GM21381 (cell line): ENCODE data around the gene TMEM205.
"Not testable (repeated sequence)": the region's sequence is repeated elsewhere in the genome, so short reads cannot be mapped to it uniquely, and the experiment has no call there.

Experiments used
- ATAC-seq: cut with Tn5 transposase; IDR thresholded peaks from one replicate; pipeline ENCODE4 v1.9.1; 2021; ENCODE audit warnings: mild to moderate bottlenecking, moderate library complexity; ENCODE audit not compliant: unreplicated experiment

The TMEM205 gene

DNA sequence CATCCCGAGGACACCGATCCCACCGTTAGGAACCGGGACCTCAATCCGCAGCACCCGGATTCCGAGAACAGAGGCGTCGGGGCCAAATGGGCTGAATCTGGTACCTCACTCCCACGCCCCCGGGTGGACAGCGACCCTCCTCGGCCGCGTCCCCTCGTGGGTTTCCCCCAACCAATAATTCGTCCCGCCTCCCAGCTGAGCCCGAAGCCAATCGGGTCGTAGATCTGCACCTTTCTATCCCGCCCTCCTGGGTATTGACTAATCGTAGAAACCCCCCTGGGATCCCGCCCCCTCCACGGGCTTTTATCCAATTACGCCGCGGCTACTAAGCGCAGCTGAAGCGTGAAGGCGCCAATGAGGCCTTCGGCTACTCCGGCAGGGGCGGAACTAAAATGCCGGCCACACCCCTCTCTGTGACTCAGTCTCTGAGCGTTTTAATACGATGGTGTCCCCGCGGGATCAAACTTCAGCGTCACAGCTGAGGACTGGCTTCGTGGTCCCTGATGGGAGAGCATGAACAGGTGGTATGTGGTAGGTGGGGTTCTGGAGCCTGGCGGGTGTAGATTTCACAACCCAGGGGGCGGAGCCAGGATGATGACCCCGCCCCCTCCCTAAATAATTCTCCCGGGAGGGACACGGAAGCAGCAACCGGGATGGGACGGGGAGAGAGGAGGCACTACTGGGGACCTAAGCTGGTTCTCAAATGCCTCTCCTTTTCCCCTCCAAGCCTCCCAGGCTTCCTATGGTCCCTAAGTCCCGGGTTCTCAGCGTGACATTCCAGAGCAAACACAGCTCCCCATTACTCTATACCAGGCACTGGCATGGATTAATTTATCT lies at the start of gene TMEM205, which contains the start of gene CCDC159:
Gene TMEM205, minus strand, starts transcription at position 165 of the 837 bp plus-strand sequence. CDS start 649 bp downstream, outside the sequence.
Gene CCDC159, plus strand, starts transcription at position 416 of the 837 bp plus-strand sequence. Its CDS starts 88 bp downstream, at position 504.
- ATAC-seq = peak; percentile 93

DNA sequence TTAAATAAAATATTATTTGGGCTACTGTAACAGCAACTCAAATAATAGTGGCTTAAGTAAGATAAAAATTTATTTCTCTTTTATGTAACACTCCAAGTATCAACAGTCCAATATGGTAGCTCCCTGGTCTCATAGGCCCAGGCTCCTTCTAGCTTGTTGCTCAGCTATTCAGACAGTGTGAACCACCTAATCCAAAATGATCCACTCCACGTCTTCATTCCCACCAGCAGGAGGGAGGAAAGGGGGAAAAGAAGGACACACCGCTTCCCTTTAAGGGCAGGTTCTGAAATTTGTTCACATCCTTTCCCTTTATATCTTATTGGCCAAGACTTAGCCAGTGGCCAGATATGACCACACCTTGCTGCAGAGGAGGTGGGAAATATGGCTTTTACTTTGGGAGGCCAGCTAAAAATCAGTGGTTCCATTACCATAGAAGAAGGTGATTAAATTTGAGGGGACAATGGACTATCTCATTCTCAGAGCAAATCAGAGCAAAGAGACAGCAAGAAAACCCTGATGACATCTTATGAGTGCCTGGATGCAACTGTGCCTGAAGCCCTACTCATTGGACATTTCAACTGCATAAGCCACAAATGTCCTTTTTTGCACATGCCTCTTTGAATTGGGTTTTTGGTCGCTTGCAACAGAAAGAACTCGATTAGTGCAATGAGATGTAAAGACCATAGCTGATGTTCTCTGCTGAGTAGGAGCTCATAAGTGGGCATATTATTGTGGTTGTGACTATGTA lies 45.0 kb upstream of the TMEM205 start:
- ATAC-seq = no peak

DNA sequence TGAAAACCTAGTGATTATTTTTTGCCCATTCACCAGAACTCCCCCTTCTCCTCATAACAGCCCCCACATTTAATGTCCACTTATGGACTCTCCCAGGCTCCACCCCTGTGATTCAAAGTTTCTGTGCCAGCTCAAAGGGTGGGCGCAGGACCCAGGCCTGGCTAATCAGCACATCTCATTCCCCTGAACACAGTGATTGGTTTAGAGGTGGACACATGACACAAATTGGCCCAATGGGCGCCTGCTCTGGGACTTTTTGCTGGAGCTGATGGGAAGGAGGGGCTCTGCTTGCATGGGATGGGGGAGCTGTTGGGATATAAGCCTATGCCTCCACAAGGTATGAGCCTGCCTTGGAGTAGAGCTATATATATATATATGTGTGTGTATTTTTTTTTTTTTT lies 44.3 kb upstream of the TMEM205 start:
- no peak for ATAC-seq

DNA sequence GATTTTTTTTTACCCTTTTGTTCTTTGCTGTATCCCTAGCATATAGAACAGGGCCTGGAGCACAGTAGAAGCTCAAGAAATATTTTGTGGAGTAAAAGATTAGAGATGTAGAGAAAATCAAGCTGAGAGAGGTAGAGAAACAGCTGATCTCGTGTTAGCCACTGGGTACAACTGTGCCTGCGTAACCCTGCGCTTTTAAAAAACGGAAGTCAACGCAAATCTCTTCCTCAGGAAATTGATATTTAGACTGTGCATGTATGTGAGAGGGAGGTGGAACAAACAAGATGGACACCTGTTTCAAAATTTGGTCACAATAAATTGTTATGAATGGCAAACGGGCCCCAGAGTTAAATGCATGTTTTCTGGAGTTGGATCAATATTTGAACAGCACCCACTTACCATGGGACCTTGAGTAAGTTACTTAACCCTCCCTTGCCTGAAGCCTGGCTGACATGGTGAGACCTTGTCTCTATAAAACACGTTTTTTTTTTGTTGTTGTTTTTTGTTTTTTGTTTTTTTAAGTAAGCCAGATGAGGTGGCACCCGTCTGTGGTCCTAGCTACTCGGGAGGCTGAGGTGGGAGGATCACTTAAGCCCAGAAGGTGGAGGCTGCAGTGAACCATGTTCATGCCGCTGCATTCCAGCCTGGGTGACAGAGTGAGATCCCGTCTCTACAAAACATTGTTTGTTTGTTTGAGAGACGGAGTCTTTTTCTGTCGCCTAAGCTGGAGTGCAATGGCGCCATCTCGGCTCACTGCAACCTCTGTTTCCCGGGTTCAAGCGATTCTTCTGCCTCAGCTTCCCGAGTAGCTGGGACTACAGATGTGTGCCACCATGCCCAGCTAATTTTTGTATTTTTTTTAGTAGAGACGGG lies 41.3 kb upstream of the TMEM205 start:
- ATAC-seq = no peak

DNA sequence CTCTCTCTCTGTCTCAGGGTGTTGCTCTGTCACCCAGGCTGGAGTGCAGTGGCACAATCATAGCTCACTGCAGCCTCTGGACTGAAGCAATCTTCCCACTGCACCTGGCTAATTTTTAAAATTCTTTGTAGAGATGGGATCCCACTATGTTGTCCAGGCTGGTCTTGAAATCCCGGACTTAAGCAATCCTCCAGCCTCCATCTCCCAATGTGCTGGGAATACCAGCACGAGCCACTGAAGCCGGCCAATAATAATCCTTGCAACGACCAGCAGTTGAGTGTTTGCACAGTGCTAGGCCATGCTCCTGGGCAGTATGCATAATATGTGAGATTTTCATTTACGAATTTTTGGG lies 38.7 kb upstream of the TMEM205 start:
- no peak for ATAC-seq

DNA sequence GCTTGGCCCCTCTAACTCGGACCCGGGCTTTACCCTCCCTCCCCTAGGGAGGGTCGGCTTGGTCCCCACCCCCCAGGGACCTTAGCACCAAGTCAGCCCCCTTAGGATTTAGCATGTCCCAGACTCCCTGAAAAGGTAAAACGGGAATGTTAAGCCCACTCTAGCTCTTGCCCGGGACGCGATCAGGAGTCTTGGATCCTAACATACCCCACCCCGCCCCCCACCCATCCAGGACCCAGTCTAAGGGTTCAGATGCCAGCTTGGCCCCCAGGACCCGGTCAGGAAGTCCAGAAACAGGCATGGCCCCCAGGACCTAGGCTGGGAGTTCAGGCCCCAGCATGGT lies 37.6 kb upstream of the TMEM205 start:
- ATAC-seq = no peak

DNA sequence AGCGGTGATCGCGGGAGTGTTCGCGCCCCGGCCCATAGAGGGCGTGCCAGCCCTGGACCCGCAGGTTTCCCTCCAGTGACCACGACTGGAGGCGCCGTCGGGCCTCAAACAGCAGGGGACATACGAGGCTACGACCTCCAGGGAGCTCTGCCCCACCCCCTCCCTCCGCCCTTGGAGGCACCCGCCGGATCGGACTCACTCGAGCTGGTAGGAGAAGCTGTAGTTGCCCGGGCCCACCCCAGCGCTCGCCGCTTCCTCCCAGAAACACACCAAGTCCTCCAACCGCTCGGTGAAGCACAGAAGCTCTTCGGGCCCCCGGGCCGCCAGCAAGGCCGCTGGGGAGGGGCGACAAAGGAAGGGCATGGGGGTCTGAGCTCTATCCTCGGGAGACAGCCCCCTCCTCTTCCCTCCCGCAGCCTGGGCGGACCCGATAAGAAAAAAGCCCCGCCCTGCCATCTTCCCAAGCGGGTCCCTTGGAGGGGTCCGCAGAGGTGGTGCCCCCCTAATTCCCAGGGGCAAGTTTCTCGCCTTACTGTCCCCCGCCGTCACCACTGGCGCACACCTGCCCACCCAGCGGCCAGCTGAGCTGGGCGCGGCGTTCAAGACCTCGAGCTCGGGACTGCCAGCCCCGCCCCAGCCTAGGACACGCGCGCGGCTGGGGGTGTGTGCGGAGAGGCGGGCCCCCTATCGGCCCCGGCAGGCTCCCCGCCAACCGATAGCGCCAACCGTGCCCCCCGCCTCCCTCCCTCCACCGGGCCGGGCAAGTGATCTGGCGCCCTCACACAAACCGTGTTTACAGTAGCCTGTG lies 37.0 kb upstream of the TMEM205 start:
- no peak for ATAC-seq

DNA sequence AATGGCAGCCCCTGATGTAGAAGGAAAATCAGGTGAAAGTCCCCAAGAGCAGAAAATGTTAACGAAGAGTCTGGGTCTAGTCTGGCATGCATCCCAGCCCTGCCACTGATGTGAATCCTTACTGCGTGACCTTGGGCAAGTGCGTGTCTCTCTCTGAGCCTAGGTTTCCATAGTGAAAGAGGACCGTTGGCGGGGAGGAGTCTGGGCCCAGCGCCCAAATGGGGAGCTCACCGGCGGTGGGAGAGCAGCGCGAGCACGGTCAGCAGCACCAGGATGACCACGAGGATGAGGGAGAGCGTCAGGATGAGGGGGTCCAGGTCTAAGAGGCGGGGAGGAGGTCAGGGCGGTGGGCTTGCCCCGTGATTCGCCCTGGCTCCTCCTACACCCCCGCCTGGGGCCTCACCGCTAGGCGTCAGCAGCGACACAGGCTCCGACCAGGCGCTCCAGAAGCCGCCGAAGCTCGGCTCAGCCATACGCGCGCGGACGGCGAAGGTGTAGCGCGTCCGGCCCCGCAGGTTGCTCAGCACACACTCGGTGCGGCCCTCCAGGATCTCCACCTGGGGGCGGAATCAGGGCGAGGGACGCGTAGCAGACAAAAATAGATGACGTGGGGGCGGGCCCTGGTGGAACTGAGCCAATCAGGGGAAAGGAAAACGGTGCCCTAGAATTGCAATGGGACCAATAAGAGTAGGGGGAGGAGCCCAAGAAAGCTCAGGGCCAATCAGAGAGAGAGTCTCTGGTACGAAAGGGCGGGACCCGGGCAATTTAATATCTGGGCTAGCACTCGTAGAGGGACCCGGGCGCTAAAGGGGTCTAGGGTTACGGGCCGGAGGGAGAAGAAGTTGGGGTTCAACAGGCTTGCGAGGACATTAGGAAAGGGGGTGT lies 34.8 kb upstream of the TMEM205 start:
- peak; percentile 74 for ATAC-seq

DNA sequence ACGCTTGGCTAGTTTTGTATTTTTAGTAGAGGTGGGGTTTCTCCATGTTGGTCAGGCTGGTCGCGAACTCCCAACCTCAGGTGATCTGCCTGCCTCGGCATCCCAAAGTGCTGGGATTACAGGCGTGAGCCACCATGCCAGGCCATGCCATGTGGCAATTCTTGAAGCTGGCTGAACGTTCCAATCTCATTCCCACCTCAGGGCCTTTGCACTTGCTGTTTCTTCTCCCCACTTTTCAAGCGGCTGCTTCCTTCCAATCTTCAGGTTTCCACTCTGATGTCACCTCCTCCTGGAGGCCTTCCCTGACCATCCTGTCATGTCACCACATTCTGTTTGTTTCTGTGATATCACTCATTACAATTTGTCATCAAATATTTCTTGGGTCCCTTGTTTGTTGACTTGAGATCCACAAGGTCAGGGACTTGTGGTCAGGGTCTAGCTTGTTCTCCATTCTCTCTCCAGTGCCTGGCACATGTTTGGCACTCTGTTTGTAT lies 33.8 kb upstream of the TMEM205 start:
- no peak for ATAC-seq

DNA sequence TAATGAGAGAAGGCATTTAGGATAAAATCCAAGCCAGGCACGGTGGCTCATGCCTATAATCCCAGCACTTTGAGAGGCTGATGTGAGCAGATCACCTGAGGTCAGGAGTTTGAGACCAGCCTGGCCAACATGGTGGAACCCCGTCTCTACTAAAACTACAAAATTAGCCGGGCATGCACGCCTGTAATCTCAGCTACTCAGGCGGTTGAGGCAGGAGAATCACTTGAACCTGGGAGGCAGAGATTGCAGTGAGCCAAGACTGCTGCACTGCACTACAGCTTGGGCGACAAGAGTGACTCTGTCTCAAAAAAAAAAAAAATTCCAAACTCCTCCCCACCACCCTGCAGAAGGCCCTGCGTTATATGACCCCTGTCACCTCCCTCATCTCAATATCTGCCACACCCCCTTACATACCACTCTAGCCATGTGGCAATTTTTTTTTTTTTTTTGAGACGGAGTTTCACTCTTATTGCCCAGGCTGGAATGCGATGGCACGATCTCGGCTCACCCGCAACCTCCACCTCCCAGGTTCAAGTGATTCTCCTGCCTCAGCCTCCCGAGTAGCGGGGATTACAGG lies 33.3 kb upstream of the TMEM205 start:
- ATAC-seq = not testable (repeated sequence)

DNA sequence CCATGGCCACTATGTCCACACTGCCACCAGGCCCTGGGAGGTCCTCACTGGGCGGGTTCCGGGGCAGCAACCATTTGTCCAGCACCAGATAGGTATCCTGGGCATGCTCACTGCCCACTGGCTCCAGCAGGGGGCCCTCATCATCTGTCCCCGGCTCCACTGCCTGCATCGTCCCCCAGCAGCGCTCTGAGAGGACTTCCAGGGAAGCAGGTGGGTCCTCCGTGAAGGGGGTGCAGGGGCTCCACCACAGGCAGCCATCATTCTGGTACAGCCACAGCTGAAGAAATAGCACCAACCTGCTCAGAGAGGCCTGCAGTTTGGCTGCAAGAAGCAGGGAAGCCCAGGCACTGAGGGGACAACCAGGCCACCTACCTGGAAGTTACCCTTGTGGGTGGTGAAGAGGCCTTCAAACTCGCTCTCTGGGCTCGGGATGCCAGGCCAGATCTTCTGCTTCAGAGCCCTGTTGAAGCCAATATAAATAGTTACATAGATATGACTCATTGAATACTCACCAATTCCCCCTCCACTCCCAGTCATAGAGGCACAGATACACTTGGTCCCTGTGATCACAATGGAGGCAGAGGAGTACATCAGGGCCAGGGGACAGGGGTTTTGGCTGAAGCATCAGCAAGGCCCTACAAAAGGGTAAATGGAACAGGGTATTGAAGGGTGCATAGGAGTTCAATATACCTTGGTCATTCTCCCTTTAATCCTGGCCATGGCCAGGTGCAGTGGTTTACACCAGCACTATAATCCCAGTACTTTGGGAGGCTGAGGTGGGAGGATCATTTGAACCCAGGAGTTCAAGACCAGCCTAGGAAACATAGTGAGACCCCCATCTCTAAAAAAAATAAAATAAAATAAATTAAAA lies 32.5 kb upstream of the TMEM205 start:
- no peak for ATAC-seq

DNA sequence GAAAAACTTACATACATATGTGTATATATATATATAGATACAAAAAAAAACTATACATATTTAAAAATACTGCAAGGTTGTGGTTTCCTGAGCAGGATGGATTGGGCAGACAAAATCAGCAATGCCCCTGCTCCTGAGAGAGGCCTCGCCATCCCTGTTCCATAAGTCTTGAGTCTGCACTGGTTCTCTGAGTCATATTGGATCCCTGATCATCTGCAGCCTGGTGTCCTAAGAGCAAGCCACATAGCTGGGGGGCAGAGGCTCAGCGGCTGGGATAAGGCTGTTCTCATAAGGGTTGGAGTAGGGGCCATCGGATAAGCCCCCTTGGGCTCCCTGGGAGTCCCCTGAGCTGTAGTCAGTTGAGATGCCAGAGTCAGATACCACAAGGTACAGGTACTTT lies 31.7 kb upstream of the TMEM205 start:
- no peak for ATAC-seq

DNA sequence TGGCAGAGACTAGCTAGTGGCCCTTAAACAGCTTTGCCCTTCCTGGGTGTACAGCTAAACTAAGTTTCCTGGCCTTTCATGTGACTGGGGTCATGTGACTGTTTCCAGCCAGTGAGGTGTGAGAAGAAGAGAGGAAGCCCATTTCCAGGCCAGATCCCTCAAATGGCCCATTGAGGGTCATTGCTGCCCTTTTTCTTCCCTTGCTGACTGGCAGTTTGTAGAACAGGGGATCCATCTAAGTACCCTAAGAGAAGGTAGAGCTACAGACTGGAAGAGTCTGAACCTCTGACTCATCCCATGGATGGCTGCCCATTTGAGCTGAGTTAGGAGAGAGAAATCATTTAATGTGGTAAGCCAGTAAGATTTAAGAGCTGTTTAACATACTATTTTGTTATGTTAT lies 31.2 kb upstream of the TMEM205 start:
- ATAC-seq = no peak

DNA sequence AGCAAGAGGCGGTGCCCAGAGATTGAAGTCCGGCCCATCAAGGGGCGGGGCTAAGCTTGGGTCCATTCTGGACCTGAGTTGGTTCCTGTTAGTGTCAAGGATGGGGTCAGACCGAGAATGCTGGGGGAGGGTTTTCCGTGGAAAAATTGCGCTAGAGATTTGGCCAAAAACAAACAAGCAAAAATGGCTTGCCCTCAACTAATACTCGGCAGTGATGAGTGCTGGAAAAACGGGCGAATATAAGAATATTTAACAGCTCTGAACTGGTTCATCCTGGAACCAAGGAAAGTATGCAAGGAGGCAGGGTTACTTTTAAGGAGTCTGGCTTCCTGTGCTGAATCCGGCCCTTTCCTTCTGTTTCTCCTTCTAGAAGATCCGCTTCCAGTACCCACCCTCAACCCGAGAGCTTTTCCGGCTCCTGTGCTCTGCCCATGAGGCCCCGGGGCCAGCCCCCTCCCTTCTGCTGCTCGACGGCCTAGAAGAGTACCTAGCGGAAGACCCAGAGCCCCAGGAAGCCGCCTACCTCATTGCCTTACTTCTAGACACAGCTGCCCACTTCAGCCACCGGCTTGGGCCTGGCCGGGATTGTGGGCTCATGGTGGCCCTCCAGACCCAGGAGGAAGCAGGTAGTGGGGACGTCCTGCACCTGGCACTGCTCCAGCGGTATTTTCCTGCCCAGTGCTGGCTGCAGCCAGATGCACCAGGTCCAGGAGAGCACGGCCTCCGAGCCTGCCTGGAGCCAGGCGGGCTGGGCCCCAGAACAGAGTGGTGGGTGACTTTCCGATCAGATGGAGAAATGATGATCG lies 29.3 kb upstream of the TMEM205 start:
- ATAC-seq = no peak

DNA sequence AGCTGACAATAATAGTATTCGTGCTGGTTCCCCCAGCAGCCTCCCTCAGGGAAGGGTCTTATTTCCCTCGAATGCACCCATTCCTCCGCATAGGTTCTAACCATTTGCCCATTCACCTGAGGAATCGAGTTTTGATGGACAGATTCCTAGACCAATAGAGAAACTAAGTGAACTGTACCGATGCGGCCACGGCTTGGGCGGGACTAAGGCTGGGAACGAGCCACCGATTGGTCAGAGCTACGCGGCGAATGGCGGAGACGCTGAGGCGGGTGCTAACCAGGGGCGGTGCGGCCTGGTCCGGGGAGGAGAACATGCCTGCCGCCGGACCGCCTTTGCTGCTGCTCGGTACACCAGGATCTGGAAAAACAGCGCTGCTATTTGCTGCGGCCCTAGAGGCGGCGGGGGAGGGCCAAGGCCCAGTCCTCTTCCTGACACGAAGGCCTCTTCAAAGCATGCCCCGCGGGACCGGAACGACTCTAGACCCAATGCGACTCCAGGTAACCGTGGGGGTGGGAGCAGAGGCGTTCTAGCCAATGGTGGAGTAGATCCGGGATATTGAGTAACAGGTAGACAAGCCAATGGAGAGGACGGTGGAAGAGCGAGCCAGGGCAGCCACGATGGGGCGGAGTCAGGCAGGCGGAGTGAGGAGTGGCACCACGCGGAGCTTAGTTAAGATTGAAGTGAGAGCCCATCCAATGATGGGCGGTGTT lies 28.5 kb upstream of the TMEM205 start, which contains the start of gene SWSAP1:
Gene SWSAP1, plus strand, starts transcription at position 234 of the 710 bp plus-strand sequence. Its CDS starts 15 bp downstream, at position 249.
- ATAC-seq = peak; percentile 88

DNA sequence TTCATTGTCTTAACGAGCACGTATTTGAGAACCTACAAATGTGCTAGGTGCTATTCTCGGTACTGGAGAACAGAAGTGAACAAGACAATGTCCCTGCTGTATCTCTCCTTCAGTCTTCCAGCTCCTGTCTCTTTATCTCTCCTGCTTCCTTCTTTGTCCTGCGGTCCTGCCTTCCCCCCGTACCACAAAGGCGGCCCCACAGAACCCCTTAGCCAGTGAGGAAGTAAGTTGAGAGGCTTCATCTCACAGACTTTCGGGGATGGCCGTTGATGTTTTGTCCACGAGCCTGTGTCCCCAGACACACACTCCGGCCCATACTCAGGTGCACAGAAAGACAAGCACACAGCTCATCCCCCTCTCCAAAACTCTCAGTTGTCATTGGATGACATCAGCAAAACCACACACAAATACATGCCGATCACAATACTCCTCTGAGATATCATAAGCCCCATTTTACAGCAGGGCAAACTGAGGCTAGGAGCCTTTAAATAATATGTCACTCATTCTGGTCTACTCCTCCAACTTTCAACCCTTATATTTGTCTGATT lies 27.9 kb upstream of the TMEM205 start:
- no peak for ATAC-seq
